HG02884 (cell line): ENCODE results near the gene HDAC4.

ENCODE experiments used
- ATAC-seq: cut with Tn5 transposase; IDR thresholded peaks from one replicate; pipeline ENCODE4 v1.9.1; 2021; ENCODE audit warnings: mild to moderate bottlenecking, moderate library complexity; ENCODE audit not compliant: unreplicated experiment

Gene HDAC4

GRCh38 chr2:239329972-239330572 lies 70.7 kb downstream of the HDAC4 start:
- no peak for ATAC-seq

GRCh38 chr2:239329284-239329971 lies 71.4 kb downstream of the HDAC4 start:
- ATAC-seq, result no peak

- ATAC-seq, result no peak
Observed at GRCh38 chr2:239328351-239329191, 72.2 kb downstream of the HDAC4 start.

- no peak for ATAC-seq
Observed at GRCh38 chr2:239327536-239328350, 73.1 kb downstream of the HDAC4 start.

GRCh38 chr2:239326831-239327535 lies 73.8 kb downstream of the HDAC4 start:
- no peak for ATAC-seq

- ATAC-seq, result no peak
Observed at GRCh38 chr2:239324456-239324855, 76.4 kb downstream of the HDAC4 start.

- no peak for ATAC-seq
Observed at GRCh38 chr2:239323447-239323846, 77.4 kb downstream of the HDAC4 start.

- no peak for ATAC-seq
Observed at GRCh38 chr2:239322416-239323086, 78.3 kb downstream of the HDAC4 start.

- no peak for ATAC-seq
Observed at GRCh38 chr2:239321596-239322415, 79.0 kb downstream of the HDAC4 start.

GRCh38 chr2:239318790-239319661 lies 81.8 kb downstream of the HDAC4 start:
- no peak for ATAC-seq

GRCh38 chr2:239318151-239318611 lies 82.6 kb downstream of the HDAC4 start:
- ATAC-seq, result no peak

GRCh38 chr2:239316562-239317465 lies 84.0 kb downstream of the HDAC4 start:
- ATAC-seq, result no peak

- no peak for ATAC-seq
Observed at GRCh38 chr2:239315308-239315707, 85.5 kb downstream of the HDAC4 start.

GRCh38 chr2:239313776-239314175 lies 87.0 kb downstream of the HDAC4 start:
- no peak for ATAC-seq

- no peak for ATAC-seq
Observed at GRCh38 chr2:239312741-239313667, 87.8 kb downstream of the HDAC4 start.

GRCh38 chr2:239312081-239312511 lies 88.7 kb downstream of the HDAC4 start:
- no peak for ATAC-seq
